GM12865 (cell line): Measurements from ENCODE around the gene HOXC5.

ENCODE experiments used
- DNase-seq: peaks from one replicate; pipeline ENCODE4 v3.0.0; 2010; ENCODE audit warnings: low read depth
- H3K4me3 ChIP-seq: 2 replicates; pipeline ENCODE4 v1.5.1; 2011; ENCODE audit warnings: mild to moderate bottlenecking, low read depth, low read length, control low read depth
- CTCF ChIP-seq: IDR thresholded peaks from 2 replicates; pipeline ENCODE4 v1.5.1; 2011; ENCODE audit warnings: low read length, control low read depth, low read depth, inconsistent platforms; ENCODE audit not compliant: insufficient read depth; ENCODE audit errors: missing control alignments

HOXC5 gene

GRCh38 chr12:54028314-54029201 is 4.3 kb upstream of the HOXC5 start, which contains the start of gene HOXC6:
Gene HOXC6, plus strand, starts transcription at chr12:54028440. Its CDS starts 82 bp downstream, at chr12:54028522.
- DNase-seq: no peak
- peak within 1 kb of the TSS; percentile 35 for H3K4me3 ChIP-seq
- no peak for TF ChIP-seq CTCF

- no peak for DNase-seq
- H3K4me3 ChIP-seq: no peak overlapping the region
- no peak for TF ChIP-seq CTCF
These were observed 3.1 kb upstream of the HOXC5 start for GRCh38 chr12:54029529-54030441.

- TF ChIP-seq CTCF: no peak
- no peak for DNase-seq
- no peak overlapping the region for H3K4me3 ChIP-seq
These were observed 2.4 kb upstream of the HOXC5 start for GRCh38 chr12:54030442-54030801.

- no peak overlapping the region for H3K4me3 ChIP-seq
- no peak for TF ChIP-seq CTCF
- no peak for DNase-seq
These were observed 1.9 kb upstream of the HOXC5 start for GRCh38 chr12:54030889-54031471.

- H3K4me3 ChIP-seq: no peak overlapping the region
- no peak for TF ChIP-seq CTCF
- no peak for DNase-seq
These were observed 1.4 kb upstream of the HOXC5 start for GRCh38 chr12:54031480-54031879.

GRCh38 chr12:54032086-54032619 is 697 bp upstream of the HOXC5 start:
- no peak for DNase-seq
- no peak for TF ChIP-seq CTCF
- H3K4me3 ChIP-seq: no peak overlapping the region
